Stomach (tissue), 9 donors: ENCODE measurements around the gene GDF7. TPM values are rescaled to one million over a fixed set of nuclear protein-coding genes. Genes with fewer than 3 reads are reported as not detected.

Experiments
- DNase-seq, 2 donors: peaks; one replicate each; pipeline versions ENCODE4 v3.0.0 to v3.0.0-alpha.2; 2013 to 2019
- H3K27ac ChIP-seq, 5 donors: fragments of 200-600 bp in 4 of 5; sonication (generic) in 4 of 5; one replicate each; pipeline ENCODE4 v1.5.1; 2013 to 2019; ENCODE audit warnings: mild to moderate bottlenecking in 1 of 5, moderate library complexity in 1 of 5
- H3K27me3 ChIP-seq, 3 donors: fragments of 200-600 bp; sonication (generic); one replicate each; pipeline ENCODE4 v1.5.1; 2017 to 2019; ENCODE audit warnings: mixed run types in 1 of 3
- H3K36me3 ChIP-seq, 4 donors: fragments of 200-600 bp; sonication (generic); 1 replicate in 3 of 4; 2 replicates in 1 of 4; pipeline ENCODE4 v1.5.1; 2016 to 2019
- H3K4me1 ChIP-seq, 4 donors: fragments of 200-600 bp; sonication (generic); one replicate each; pipeline ENCODE4 v1.5.1; 2016 to 2019
- H3K4me3 ChIP-seq, 4 donors: fragments of 200-600 bp; sonication (generic) in 3 of 4; one replicate each; pipeline ENCODE4 v1.5.1; 2016 to 2019; ENCODE audit warnings: mild to moderate bottlenecking in 1 of 4
- H3K9me3 ChIP-seq, 4 donors: fragments of 200-600 bp; sonication (generic); one replicate each; pipeline ENCODE4 v1.5.1; 2016 to 2019
- EP300 ChIP-seq: sonication (generic); formaldehyde crosslinking; IDR thresholded peaks from one replicate; pipeline ENCODE4 v1.6.1; 2017; ENCODE audit warnings: antibody characterized with exemption
- POLR2A ChIP-seq, 4 donors: fragments of 450-650 bp; IDR thresholded peaks; one replicate each; pipeline ENCODE4 v1.6.1; 2016; ENCODE audit warnings: antibody characterized with exemption in 4 of 4, control low read depth in 2 of 4, mild to moderate bottlenecking in 1 of 4, moderate library complexity in 1 of 4
- POLR2AphosphoS5 ChIP-seq, 3 donors: sonication (generic); formaldehyde crosslinking; IDR thresholded peaks; one replicate each; pipeline ENCODE4 v1.6.1; 2016; ENCODE audit warnings: antibody characterized with exemption in 3 of 3
- WGBS, 5 donors: extraction: QIAGEN DNeasy Blood & Tissue Kit in 3 of 5; methylation state at CpG; one replicate each; pipeline versions ENCODE4 v1.1.5 to v1.1.7; 2013 to 2018; 5-methylcytosine and 5-hydroxymethylcytosine counted together
- intact Hi-C: fragments of 100-400 bp; cut with DNase I; formaldehyde crosslinking; loops from one replicate; pipeline ENCODE4 v1.15.1; 2023; ENCODE audit warnings: low total_unique reads
- polyA plus RNA-seq, 3 donors: library from polyadenylated mRNA; stranded (reverse); fragments of 200-250 nt; gene quantifications; one replicate each; pipeline ENCODE4 v1.2.3, GENCODE V29; 2013
- total RNA-seq, 5 donors: library from RNA; depleted of rRNA; stranded (reverse); fragments of >200 nt; gene quantifications; one replicate each; pipeline versions ENCODE4 v1.1.0 to v1.2.3, GENCODE V29; 2014 to 2016
- TF ChIP-seq, protein P1 (sequence below), 7 experiments: fragments of 450-650 bp in 4 of 7; fragments of 200-600 bp in 3 of 7; sonication (generic) in 3 of 7; IDR thresholded peaks; one replicate each; pipeline ENCODE4 v1.5.1; 2016 to 2019; ENCODE audit warnings: antibody characterized with exemption in 7 of 7, control low read depth in 2 of 7, mild to moderate bottlenecking in 1 of 7
- donor health status: healthy with polysubstance abuse.
- donor health status: Bipolar disorder and iron deficiency.
- donor health status: healthy.

Gene GDF7
- total and polyA plus RNA-seq, 8 donors: 0.10 to 1.3 (median 0.37) TPM; not detected in 3

DNA sequence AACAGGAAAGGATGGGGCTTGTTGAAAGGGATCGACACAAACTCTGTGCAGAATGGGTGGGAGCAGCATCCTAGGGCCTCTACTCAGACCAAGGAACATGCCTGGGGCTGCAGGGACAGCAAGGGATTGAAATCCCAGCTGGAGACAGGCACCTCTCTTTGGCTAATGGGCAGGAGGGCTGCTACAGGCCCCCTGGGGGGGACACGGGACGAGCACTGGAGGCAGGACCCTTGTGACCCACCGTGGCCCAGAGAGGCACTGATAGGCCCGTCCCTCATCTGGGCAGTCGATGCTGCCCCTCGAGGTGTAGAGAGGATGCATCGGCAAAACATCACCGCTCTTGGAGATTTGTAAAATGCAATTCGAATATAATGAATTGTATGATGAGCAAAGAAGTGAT, 21.2 kb upstream of the GDF7 start:
- 84 to 92% (median 90%) methylated on average over 9 to 10 of the region's 10 CpGs for WGBS, 5 donors
- Histone ChIP-seq H3K27me3 (no peaks in the 10 kb centered on the region), H3K4me3 (no peak overlapping the region), H3K36me3 (peaks cover 15 to 61% (median 55%) of the 10 kb centered on the region in 4 donors), H3K9me3 (no peaks in the 10 kb centered on the region), H3K27ac (peak overlapping the region in 1 of 5 donors; percentile 31), H3K4me1 (peaks cover 26 to 60% (median 48%) of the 10 kb centered on the region in 4 donors)
- TF ChIP-seq POLR2AphosphoS5 (IDR thresholded peaks at IDR 0.05) (no peak), EP300 (no peak), POLR2A (IDR thresholded peaks at IDR 0.05) (no peak)
- TF ChIP-seq, protein P1, sequence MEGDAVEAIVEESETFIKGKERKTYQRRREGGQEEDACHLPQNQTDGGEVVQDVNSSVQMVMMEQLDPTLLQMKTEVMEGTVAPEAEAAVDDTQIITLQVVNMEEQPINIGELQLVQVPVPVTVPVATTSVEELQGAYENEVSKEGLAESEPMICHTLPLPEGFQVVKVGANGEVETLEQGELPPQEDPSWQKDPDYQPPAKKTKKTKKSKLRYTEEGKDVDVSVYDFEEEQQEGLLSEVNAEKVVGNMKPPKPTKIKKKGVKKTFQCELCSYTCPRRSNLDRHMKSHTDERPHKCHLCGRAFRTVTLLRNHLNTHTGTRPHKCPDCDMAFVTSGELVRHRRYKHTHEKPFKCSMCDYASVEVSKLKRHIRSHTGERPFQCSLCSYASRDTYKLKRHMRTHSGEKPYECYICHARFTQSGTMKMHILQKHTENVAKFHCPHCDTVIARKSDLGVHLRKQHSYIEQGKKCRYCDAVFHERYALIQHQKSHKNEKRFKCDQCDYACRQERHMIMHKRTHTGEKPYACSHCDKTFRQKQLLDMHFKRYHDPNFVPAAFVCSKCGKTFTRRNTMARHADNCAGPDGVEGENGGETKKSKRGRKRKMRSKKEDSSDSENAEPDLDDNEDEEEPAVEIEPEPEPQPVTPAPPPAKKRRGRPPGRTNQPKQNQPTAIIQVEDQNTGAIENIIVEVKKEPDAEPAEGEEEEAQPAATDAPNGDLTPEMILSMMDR (IDR thresholded peaks at IDR 0.05): no peak
- DNase-seq: no peak
- intact Hi-C loops: loop anchor here (10.0 kb wide), 1 partner anchor 201 kb away; the partner anchor contains the start of gene RHOB

DNA sequence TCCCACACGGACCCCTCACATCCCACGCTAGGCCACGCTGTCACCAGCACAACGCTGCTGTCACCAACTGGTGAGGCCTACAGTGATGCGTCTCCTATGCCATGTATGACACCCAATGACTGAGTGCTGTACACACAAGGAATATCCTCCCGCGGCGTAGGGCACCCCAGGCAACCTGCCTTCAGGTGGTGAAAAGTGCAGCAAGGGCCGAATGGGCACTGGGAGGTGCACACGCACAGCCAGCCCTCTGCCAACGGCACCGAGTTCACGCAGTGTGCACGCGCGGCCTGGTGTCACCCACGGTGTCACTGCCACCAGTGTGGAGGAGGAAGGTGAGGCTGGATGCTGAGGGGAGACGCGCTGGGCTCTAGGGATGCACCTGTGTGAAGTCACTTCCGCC, 20.5 kb upstream of the GDF7 start:
- 92 to 95% (median 94%) methylated on average over 17 to 20 of the region's 20 CpGs for WGBS, 5 donors
- peaks cover 27 to 55% (median 47%) of the 10 kb centered on the region in 4 donors for H3K4me1 ChIP-seq
- no peaks in the 10 kb centered on the region for H3K9me3 ChIP-seq
- TF ChIP-seq POLR2A (IDR thresholded peaks at IDR 0.05): no peak
- no peak for TF ChIP-seq EP300
- TF ChIP-seq, protein P1 (IDR thresholded peaks at IDR 0.05): no peak
- TF ChIP-seq POLR2AphosphoS5 (IDR thresholded peaks at IDR 0.05): no peak
- peaks cover 12 to 54% (median 48%) of the 10 kb centered on the region in 4 donors for H3K36me3 ChIP-seq
- intact Hi-C loops: loop anchor here (10.0 kb wide), 1 partner anchor 202 kb away; the partner anchor contains the start of gene RHOB
- H3K4me3 ChIP-seq: no peak overlapping the region
- H3K27ac ChIP-seq: no peak overlapping the region
- no peak for DNase-seq
- H3K27me3 ChIP-seq: no peaks in the 10 kb centered on the region

DNA sequence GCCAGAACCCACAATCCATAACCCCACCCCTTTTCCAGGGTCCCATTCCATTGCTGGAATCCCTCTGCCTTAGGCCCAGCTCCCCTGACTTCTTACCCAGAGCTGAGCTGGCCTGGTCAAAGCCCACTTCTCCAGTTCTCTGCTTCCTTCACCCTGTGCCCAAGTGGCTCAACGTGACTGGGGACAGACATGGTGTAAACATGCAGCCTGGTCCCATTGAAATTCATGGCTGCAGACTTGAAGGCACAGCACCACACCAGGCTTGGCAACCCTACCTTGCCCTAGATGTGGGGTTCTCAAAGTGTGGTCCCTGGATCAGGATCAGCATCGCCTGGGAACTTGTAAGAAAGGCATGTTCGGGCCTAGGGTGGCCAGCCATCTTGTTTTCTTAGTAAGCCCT, 19.7 kb upstream of the GDF7 start:
- Histone ChIP-seq H3K4me3 (no peak overlapping the region), H3K27me3 (no peaks in the 10 kb centered on the region), H3K27ac (no peak overlapping the region), H3K9me3 (no peaks in the 10 kb centered on the region), H3K4me1 (peaks cover 24 to 53% (median 46%) of the 10 kb centered on the region in 4 donors), H3K36me3 (peaks cover 12 to 48% (median 41%) of the 10 kb centered on the region in 4 donors)
- intact Hi-C loops: loop anchor here (10.0 kb wide), 1 partner anchor 202 kb away; the partner anchor contains the start of gene RHOB
- TF ChIP-seq EP300 (no peak), POLR2A (IDR thresholded peaks at IDR 0.05) (no peak), POLR2AphosphoS5 (IDR thresholded peaks at IDR 0.05) (no peak)
- TF ChIP-seq, protein P1 (IDR thresholded peaks at IDR 0.05): no peak
- DNase-seq: no peak
- 84 to 98% (median 86%) methylated on average over 3 of the region's 3 CpGs for WGBS, 5 donors

DNA sequence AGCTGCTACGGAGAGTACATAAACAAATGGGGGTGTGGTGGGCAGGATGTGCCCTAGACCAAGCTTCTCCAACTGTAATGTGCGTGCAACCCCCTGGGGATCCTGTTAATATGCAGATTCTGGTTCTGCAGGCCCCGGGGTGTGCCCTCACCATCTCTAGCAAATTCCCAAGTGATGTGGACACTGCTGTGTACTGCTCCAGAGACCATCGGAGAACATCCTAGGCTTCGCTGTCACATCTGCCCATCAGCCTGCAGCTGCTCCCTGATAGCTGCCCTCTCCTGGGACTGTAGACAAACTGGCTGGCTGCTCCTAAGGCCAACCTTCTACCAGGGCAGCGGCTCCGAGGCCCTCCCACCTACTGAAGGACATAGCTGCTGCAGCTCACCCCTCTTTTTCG, 19.2 kb upstream of the GDF7 start:
- H3K27ac ChIP-seq: peak overlapping the region in 1 of 5 donors; percentile 25
- no peak for DNase-seq
- no peaks in the 10 kb centered on the region for H3K27me3 ChIP-seq
- H3K36me3 ChIP-seq: peaks cover 12 to 45% (median 39%) of the 10 kb centered on the region in 4 donors
- no peak overlapping the region for H3K4me3 ChIP-seq
- peaks cover 19 to 48% (median 41%) of the 10 kb centered on the region in 4 donors for H3K4me1 ChIP-seq
- TF ChIP-seq POLR2A (IDR thresholded peaks at IDR 0.05) (no peak), EP300 (no peak), POLR2AphosphoS5 (IDR thresholded peaks at IDR 0.05) (no peak)
- TF ChIP-seq, protein P1 (IDR thresholded peaks at IDR 0.05): no peak
- intact Hi-C loops: loop anchor here (10.0 kb wide), 1 partner anchor 203 kb away; the partner anchor contains the start of gene RHOB
- 86 to 91% (median 89%) methylated on average over 8 of the region's 8 CpGs for WGBS, 5 donors
- H3K9me3 ChIP-seq: no peaks in the 10 kb centered on the region
